ENCODE measurements around the gene C21orf58.
"Not testable (repeated sequence)": the region's sequence is repeated elsewhere in the genome, so short reads cannot be mapped to it uniquely, and the experiment has no call there.

Gene C21orf58

DNA sequence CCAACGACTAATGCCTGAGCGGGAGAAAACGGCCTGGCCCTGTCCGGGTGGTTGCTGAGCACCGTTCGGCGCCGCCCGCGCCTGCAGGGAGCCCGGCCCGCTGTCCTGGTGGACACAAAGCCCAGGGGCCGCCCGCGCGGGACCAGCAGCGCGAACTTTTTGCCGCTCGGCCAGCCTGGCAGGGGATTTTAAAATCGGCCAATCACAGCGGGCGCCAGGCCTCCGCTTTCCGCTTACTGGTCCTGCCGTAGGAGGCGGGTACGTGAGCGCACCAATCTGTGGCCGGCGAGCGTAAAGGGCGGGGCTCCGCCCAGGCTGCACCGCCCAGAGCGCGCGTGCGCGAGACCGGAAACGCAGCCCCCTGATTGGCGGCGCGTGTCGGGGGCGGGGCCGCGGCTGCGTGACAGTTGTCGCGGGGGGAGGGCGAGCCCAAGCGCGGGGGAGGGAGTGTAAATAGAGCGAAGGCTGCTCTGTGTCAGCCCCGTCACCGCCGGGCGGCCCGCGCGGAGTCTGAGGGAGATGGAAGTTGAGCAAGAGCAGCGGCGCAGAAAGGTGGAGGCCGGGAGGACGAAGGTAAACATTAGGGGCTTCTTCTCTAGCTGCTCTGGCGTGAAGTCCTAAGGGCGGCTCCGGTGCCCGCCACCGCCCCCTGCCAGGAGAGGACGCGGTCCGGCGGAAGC, at the start of gene C21orf58, which contains the start of gene PCNT:
TSS of gene C21orf58 (minus strand) at position 161 of the 680 bp plus-strand sequence. CDS start 1,132 bp downstream, outside the sequence.
TSS of gene PCNT (plus strand) at position 447 of the 680 bp plus-strand sequence. CDS start at position 520, 73 bp downstream.
- DNase-seq, result peak; percentile 98

DNA sequence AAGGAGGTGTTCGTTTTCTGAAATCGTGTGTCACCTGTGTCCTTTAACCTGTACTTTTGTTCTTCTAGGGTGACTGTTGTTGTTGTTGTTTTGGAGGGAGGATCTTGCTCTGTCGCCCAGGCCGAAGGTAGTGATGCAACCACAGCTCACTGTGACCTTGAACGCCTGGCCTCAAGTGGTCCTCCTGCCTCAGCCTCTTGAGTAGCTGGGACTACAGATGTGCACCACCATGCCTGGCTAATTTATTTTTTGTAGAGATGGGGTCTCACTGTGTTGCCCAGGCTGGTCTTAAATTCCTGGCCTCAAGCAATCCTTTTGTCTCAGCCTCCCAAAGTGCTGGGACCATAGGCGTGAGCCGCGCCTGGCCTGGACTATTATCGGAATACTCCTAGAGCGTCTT, 49.3 kb upstream of the C21orf58 start:
- not testable (repeated sequence) for DNase-seq

DNA sequence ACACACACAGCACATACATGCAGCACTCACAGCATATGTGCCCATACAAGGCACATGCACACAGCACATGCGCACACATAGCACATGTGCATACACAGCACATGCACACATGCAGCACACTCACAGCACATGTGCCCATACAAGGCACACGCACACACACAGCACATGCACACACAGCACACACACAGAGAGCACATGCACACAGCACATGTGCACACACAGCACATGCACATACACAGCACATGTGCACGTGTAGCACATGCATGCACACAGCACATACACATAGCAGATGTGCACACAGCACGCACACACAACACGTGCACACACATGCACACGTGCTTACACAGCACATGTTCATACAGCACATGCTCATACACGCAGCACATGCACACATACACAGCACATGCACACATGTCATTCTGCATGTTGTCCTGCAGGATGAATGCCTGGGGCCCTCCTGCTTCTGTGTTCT, 48.4 kb upstream of the C21orf58 start:
- DNase-seq, result no peak

DNA sequence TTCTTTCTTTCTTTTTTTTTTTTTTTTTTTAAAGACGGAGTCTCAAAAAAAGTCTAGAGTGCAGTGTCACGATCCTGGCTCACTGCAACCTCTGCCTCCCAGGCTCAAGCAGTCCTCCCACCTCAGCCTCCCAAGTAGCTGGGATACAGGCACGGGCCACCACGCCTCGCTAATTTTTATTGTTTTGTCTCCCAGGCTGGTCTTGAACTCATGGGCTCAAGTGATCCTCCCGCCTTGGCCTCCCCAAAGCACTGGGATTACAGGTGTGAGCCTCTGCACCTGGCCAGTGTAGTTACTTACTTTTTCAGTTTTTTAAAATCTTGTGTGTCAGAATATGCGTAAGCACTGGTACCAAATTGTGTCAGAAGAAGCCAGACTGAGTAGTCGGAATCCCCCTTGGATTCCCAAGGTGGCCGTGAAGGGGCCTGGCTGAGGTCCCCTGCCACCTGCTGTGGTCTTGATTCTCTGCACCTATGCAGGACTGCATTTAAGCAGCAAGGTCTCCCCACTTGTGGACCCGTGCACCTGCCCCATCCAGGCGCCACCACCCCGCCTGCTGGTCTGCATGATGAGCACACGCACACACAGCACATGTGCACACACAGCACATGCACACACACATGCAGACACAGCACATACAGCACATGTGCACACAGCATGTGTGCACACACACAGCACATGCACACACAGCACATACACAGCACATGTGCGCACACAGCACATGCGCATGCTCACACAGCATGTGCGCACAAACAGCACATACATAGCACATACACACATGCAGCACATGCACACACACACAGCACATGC, 47.7 kb upstream of the C21orf58 start:
- DNase-seq, result no peak

DNA sequence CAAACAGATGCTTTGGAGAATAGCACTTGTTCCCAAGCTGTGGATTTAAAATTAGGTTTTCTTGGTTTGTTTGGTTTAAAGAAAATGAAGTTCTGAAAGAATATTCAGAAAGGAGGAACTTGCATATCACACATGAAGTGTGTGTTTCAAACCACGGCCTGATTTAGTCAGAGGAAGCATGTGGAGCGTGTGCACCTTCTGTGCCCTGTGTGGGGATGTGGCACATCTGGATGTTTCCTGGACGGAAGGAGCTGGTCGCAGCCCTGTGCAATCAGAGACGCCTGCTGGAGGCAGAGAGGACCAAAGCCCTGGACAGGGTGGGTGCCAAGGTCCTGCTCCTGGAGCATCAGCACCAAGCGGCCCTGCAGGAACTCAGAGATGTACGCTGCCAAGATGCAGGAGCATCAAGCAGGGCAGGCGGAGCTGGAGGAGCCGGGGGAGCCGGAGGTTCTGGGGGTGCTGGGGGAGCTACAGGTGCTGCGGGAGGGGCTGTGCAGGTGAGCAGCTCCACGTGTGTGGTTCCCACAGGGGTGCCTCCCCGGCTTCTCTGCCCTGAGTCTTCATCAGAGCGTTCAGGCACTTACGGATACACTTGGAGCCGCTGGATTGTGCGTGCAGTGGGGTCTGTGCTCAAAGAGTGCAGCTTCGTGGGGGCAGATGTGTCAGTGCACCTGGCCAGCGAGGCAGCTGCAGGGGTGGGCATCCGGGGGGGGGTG, 46.0 kb upstream of the C21orf58 start:
- no peak for DNase-seq

DNA sequence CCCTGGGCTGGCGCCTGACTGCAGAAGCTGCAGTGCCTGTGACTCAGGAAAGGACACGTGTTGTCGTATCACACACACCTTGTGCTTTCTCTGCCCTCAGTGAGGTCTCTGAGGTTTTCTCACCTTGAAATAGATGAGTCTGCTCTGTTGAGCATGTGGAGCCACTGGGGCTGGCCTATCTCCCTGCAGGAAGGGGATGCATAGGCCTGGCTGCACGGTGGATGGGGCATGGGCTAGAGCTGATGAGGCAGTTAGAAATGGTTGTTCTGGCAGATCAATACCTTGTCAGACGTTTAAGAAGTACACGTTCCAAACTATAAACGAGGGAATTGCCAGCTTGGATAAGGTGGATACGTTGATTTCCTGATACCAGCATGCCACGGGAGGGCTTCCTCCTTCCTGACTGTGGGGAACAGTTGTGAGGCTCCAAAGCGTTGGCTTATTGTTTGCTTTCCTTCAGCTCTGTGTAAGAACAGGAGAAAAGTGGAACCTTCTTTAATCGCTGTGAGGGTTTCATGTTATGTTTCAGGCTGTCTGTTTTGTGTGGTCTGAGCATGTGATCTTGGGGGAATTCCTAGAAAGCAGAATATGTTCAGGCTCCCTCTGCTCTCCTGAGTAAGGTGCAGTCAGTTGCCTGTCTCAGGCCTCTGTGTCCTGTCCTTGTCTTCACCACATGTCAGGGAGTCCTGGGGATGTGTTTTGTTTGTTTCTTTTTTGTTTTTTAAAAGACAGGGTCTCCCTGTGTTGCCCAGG, 45.0 kb upstream of the C21orf58 start:
- DNase-seq, result peak; percentile 52

DNA sequence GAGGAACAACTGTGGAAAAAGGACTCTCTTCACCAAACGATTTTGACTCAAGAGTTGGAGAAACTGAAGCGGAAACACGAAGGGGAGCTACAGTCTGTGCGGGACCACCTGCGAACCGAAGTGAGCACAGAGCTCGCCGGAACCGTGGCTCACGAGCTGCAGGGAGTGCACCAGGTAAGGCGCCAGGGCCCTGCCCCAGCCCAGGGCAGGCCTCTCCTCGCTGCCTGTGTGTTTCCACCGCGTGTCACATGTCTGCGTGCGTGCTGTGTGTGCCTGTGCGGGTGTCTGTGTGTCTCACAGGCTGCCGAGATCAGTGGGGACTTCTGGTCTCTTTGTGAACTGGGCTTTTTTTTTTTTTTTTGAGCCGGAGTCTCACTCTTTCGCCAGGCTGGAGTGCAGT, 43.3 kb upstream of the C21orf58 start:
- no peak for DNase-seq

DNA sequence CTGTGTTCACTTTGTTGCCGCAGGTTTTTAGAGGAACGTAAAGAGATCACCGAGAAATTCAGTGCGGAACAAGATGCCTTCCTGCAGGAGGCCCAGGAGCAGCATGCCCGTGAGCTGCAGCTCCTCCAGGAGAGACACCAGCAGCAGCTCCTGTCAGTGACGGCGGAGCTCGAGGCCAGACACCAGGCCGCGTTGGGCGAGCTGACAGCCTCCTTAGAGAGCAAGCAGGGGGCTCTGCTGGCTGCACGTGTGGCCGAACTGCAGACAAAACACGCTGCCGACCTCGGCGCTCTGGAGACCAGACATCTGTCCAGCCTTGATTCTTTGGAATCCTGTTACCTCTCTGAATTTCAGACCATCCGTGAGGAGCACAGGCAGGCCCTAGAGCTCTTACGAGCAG, 42.9 kb upstream of the C21orf58 start:
- no peak for DNase-seq

DNA sequence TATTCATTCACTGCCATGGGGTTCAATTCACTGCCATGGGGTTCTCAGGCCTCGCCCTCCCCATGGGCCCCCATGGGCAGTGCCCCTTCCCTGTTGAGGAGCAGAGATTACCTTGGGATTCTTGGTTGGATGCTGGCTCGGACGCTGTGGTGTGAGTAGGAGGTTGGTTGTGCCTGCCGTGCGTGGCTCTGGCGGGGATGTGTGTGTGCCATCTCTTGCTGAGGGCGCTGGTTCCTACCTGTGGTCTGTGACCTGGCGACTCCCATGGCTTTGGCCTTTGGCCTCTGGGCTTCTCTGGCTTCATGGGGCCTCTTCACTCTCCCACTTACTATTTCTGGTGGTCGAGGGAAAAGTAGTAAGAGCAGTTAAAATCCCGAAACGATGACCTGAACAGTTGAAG, 42.4 kb upstream of the C21orf58 start:
- no peak for DNase-seq

DNA sequence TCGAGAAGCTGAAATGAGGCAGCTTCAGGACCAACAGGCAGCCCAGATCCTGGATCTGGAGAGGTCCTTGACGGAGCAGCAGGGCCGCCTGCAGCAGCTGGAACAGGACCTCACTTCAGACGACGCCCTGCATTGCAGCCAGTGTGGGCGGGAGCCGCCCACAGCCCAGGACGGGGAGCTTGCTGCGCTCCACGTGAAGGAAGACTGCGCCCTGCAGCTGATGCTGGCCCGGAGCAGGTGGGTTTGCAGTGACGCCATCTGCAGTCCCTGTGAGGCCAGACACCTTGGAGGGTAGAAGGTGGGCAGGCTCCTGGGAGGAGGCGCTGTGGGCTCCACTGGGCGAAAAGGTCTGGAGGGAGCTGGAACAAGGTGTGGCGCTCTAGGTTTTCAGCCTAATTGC, 40.0 kb upstream of the C21orf58 start:
- DNase-seq, result no peak

DNA sequence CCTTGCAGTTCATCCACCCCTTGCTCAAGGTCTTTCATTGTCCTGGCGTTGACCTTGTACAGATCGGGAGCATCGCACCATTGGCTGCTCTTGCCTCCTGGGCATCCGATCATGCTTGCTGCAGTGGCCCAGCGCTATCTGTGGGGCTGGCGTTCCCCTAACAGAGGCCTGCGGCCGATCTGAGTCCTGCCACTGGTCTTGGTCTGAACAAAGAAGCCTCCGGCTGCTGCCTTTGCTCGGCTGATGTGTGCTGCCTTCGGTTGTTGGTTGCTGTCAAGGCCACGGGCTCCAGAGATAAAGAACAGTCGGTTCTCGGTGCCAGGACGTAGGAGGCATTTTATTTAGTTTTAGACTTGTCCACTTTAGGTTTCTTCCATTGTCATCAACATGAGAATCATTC, 39.3 kb upstream of the C21orf58 start:
- no peak for DNase-seq

DNA sequence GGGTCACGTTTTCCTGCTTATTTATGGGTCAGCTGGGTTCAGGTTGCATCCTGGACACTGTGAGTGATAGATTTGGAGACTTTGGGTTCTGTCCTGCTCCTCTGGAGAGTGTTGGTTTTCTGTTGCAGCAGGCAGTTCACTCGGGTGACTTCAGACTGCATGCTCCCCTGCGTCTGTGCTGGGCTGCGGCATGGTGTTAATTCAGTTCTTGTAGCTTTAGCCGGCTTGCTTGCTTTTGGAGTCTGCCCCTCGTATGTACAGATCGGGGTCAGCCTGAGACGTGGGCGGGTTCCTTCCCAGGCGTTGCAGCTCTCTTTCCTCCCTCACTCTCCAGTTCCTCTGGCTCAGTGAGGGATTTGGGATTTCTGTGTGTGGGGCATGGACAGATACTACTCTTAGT, 38.3 kb upstream of the C21orf58 start:
- no peak for DNase-seq

DNA sequence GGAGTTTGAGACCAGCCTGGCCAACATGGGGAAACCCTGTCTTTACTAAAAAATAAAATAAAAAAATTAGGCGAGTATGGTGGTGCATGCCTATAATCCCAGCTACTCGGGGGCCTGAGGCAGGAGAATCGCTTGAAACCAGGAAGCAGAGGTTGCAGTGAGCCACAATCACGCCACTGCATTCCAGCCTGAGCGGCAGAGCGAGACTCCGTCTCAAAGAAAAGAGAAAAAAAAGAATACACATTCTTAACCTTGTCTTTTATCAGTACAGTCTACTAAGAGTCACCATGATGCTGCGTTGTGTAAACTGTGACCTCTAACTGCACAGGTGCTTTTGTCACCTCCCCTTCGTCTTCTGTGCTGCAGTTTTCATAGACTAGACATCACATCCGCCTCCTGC, 37.5 kb upstream of the C21orf58 start:
- DNase-seq, result no peak

DNA sequence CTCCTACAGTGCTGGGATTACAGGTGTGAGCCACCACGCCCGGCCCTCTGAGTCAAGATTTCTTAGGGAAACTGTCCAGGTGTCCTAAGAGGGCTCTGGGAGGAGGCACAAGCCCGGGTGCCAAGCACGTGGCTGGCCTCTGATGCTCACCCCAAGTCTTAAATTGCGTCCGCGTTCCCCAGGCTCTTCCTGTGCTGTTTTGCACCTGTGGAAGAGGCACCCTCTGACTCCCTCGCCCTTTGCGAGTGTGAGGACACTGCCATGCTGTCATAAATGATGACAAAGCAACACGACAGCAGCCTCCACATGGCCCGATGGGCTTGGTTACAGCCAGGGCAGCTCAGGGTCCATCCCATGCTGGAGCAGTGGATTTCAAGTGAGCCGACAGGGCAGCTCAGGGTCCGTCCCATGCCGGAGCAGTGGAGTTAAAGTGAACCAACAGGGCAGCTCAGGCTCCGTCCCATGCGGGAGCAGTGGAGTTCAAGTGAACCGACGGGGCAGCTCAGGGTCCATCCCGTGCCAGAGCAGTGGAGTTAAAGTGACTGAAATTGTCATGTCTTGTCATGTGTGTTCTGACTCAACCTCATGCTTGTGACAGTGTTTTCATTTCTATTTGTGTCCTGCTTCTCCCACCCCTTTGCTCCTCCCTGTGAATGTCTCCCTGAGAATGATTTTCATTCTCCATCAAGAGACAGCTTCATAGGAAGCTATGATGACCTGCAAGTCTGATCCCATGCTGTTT, 34.2 kb upstream of the C21orf58 start:
- DNase-seq, result no peak

DNA sequence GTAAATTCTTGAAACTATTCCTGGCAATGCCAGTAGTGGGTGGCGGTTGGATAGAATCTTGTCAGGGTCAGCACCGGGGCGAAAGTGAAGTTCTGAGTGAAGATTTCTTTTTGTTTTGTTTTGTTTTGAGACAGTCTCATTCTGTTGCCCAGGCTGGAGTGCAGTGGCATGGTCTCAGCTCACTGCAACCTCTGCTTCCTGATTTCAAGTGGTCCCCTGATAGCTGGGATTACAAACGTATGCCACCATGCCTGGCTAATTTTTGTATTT, 33.6 kb upstream of the C21orf58 start:
- no peak for DNase-seq

DNA sequence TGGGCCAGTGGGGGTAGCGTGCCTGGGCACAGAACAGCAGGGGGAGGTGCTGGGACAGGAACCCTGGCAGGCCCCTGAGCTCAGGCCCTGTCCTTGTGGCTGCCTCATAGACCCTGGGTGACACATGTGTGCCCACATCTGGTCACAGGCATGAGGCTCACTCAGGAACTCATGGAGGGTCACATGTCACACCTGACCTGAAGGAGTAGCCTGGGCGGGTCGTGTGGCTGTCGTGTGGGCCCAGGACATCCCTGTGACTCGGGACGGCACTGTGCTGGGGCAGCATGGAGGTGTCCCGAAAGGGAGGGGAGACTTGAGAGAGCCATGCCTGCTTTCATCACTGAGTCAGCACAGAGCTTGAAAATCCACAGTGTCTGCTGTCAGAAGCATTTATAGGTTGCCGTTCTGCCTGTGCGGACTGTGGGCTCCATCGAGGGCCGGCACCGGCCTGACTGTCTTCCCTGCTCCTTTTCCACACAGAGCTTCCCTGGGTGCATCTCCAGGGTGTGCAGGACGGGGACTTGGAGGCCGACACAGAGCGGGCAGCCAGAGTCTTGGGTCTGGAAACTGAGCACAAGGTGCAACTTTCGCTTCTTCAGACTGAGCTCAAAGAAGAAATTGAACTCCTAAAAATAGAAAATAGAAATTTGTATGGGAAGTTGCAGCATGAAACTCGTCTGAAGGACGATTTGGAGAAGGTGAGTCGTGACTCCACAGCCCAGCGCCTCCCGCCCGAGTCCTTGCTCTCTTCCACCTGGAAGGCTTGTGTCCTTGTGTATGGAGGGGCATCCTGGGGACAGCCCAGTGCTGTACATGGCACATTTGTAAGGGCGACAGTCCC, 33.0 kb upstream of the C21orf58 start:
- no peak for DNase-seq

DNA sequence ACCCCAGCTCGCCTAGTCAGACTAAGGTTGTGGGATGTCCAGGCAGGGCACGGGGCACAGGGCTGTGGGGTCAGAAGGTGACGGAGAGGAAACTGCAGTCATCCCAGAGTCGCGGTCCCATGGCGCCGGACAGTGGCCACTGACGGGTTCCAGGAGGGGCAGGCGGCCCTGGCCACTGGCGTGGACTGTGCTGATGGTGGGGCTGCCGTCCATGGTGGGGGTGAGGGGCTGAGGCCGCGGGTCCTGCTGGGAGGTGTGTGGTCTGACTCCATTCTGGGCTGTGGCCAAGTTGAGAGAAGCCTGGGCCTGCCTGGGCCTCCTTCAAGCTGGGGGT, 32.3 kb upstream of the C21orf58 start:
- no peak for DNase-seq

DNA sequence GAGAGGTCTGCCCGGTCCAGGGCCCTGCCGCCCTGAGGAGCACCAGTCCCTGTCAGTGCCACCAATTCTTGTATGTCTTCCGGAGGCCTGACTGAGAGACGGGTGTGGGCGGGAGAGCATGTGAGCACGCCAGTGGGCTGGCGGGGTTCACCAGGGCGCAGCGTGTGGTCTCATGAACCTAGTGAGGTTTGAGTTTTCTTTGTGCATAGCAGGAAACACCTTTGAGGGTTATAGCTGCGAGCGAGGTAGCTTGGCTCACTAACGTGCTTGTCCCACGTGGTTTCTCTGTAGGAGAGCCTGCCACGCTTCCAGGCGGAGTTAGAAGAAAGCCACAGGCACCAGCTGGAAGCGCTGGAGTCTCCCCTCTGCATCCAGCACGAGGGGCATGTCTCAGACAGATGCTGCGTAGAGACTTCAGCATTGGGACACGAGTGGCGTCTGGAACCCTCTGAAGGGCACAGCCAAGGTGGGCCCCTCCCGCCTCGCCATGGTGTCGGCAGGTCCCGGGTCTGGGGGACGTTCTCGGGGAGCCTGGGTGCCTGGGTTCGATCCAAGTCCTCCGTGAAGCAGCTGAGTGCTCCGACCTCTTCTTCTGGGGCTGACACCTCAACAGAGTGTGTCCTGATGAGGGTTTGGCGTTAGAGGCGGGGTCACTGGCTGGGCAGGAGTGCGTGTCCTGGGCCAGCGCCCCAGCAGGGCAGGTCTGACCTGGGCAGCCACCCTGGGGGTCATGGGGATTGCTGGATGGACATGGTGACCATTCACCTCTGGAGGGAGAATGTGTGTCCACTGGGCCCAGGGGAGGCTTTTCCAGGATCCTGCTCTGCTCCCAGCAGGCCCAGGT, 31.7 kb upstream of the C21orf58 start:
- no peak for DNase-seq

DNA sequence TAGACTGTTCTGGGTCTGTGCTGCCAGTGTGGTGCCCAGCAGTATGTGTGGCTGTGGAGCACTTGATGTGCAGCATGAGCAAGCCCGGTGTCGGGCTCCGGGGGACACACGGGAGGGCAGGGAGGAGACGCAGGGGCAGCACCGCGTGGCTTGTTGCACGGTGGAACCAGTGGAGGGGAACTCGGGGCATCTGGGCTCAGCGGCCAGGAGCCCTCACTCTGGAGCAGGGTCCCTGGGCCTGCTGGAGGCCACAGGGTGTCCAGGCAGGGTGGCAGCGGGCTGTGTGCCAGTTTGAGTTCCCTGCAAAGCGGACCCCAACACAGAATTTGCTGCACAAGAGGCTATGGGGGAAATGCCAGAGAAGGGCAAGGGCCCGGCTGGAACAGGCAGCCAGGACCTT, 30.8 kb upstream of the C21orf58 start:
- no peak for DNase-seq

DNA sequence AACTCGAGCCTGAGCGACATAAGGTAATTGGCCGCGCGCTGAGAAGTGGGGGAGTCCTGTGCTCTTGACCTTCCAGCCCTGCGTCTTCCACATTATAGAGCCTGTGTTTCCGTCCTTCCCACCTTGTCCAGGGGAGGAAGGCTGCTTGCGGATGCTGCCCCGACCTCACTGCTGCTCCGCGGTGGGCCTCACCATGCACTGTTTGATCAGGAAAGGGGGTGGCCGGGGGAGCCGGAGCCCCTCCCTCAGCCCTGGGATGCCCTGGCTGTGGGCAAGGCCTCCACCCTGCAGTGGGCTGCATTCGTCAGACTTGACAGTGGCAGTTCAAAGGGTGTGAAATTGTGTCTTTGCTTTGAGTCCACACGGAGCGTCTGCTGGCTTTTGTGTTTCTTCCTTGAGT, 30.4 kb upstream of the C21orf58 start:
- DNase-seq, result no peak

DNA sequence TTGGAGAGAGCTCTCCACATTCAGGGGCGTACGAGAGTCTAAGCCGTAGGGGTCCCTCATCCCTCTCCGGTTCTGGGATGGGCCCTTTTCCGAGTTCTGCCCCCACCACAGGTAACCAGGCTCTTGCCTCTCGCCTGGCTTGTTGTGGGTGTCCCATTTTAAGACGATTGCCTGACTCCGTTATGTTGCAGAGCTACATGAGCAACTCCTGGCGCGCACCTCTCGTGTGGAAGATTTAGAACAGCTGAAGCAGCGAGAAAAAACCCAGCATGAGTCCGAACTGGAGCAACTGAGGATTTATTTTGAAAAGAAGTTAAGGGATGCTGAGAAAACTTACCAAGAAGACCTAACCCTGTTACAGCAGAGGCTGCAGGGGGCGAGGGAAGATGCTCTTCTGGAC, 29.2 kb upstream of the C21orf58 start:
- no peak for DNase-seq

All from CD4-positive, alpha-beta T cell treated with Interleukin-10 for 1 hour (primary cell).